DOHH2 (cell line): ENCODE measurements around the gene FUT6.

ENCODE experiments used
- H3F3A ChIP-seq: fragments of 200-600 bp; sonication (generic), shearing (Covaris generic); 2 replicates; pipeline ENCODE4 v1.6.0; 2016; ENCODE audit warnings: antibody characterized with exemption, mild to moderate bottlenecking; ENCODE audit not compliant: control insufficient read depth, insufficient read depth
- H3K27ac ChIP-seq: fragments of 200-600 bp; sonication (generic); 2 replicates; pipeline ENCODE4 v1.5.1; 2014; ENCODE audit warnings: low read depth, mild to moderate bottlenecking, low read length, moderate library complexity
- H3K27me3 ChIP-seq: fragments of 200-600 bp; sonication (generic); 2 replicates; pipeline ENCODE4 v1.6.1; 2014; ENCODE audit warnings: mild to moderate bottlenecking, low read length, mixed read lengths; ENCODE audit not compliant: control insufficient read depth
- H3K36me3 ChIP-seq: fragments of 200-600 bp; sonication (generic); 2 replicates; pipeline ENCODE4 v1.6.1; 2014; ENCODE audit warnings: mild to moderate bottlenecking, low read length, moderate library complexity, mixed read lengths; ENCODE audit not compliant: control insufficient read depth
- H3K4me1 ChIP-seq: fragments of 200-600 bp; sonication (generic); 2 replicates; pipeline ENCODE4 v1.6.1; 2014; ENCODE audit warnings: mild to moderate bottlenecking, low read length, mixed read lengths; ENCODE audit not compliant: control insufficient read depth
- H3K4me2 ChIP-seq: fragments of 200-600 bp; sonication (generic); 2 replicates; pipeline ENCODE4 v1.6.0; 2014; ENCODE audit warnings: mild to moderate bottlenecking, low read length, moderate library complexity
- H3K4me3 ChIP-seq: fragments of 200-600 bp; sonication (generic); 2 replicates; pipeline ENCODE4 v1.5.1; 2014; ENCODE audit warnings: mild to moderate bottlenecking, low read length, mixed read lengths
- H3K79me2 ChIP-seq: fragments of 200-600 bp; sonication (generic); 2 replicates; pipeline ENCODE4 v1.6.1; 2014; ENCODE audit warnings: mild to moderate bottlenecking, low read length, mixed read lengths; ENCODE audit not compliant: control insufficient read depth
- H3K9me2 ChIP-seq: fragments of 200-600 bp; sonication (generic); replicated peaks from 2 replicates; pipeline ENCODE4 v1.6.1; 2014; ENCODE audit warnings: mild to moderate bottlenecking, low read length, mixed read lengths; ENCODE audit not compliant: control insufficient read depth
- H3K9me3 ChIP-seq: fragments of 200-600 bp; sonication (generic); 2 replicates; pipeline ENCODE4 v1.6.1; 2014; ENCODE audit warnings: antibody characterized with exemption, low read length, mixed read lengths; ENCODE audit not compliant: control insufficient read depth, insufficient read depth
- H4K20me1 ChIP-seq: fragments of 200-600 bp; sonication (generic); 2 replicates; pipeline ENCODE4 v1.6.0; 2014; ENCODE audit warnings: low read depth, mild to moderate bottlenecking, antibody characterized with exemption, low read length, moderate library complexity; ENCODE audit not compliant: control insufficient read depth, insufficient read depth
- EZH2phosphoT487 ChIP-seq: fragments of 200-600 bp; sonication (generic); IDR thresholded peaks from 2 replicates; pipeline ENCODE4 v1.6.1; 2017; ENCODE audit warnings: borderline replicate concordance, mild to moderate bottlenecking, antibody characterized with exemption, low read length, moderate library complexity, mixed read lengths
- TF ChIP-seq, protein P1 (sequence below): fragments of 200-600 bp; sonication (generic); IDR thresholded peaks from one replicate; pipeline ENCODE4 v1.5.1; 2014; ENCODE audit warnings: antibody characterized with exemption, mild to moderate bottlenecking, low read depth, low read length; ENCODE audit not compliant: poor library complexity, severe bottlenecking

FUT6 gene

DNA sequence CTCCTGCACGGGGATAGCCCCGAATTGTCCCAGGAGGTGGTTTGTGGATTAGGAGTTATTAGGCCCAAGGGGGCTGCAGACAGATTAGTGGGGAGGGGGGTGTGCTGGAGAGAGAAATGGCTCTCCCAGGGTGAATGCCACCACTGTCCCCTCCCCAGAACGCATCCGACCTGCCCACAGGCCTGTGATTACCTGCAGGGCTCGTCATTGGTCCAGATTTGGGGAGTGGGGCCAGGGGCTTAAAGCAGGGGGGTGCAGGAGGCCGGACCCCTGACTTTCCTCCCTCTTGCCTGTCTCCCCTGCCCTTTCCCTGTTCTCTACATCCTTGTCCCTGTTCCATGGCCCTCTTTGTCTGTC lies 33.4 kb downstream of the FUT6 start:
- TF ChIP-seq, protein P1, sequence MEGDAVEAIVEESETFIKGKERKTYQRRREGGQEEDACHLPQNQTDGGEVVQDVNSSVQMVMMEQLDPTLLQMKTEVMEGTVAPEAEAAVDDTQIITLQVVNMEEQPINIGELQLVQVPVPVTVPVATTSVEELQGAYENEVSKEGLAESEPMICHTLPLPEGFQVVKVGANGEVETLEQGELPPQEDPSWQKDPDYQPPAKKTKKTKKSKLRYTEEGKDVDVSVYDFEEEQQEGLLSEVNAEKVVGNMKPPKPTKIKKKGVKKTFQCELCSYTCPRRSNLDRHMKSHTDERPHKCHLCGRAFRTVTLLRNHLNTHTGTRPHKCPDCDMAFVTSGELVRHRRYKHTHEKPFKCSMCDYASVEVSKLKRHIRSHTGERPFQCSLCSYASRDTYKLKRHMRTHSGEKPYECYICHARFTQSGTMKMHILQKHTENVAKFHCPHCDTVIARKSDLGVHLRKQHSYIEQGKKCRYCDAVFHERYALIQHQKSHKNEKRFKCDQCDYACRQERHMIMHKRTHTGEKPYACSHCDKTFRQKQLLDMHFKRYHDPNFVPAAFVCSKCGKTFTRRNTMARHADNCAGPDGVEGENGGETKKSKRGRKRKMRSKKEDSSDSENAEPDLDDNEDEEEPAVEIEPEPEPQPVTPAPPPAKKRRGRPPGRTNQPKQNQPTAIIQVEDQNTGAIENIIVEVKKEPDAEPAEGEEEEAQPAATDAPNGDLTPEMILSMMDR, result no peak
- no peak for TF ChIP-seq EZH2phosphoT487
- Histone ChIP-seq H3K4me3 (no peak overlapping the region), H3K4me1 (peaks cover 14% of the 10 kb centered on the region), H3K4me2 (no peak overlapping the region), H4K20me1 (no peaks in the 10 kb centered on the region), H3K9me3 (no peaks in the 10 kb centered on the region), H3K79me2 (no peaks in the 10 kb centered on the region), H3K36me3 (no peaks in the 10 kb centered on the region), H3F3A (no peaks in the 10 kb centered on the region), H3K27me3 (peaks cover 24% of the 10 kb centered on the region), H3K9me2 (no peaks in the 10 kb centered on the region), H3K27ac (no peak overlapping the region)

DNA sequence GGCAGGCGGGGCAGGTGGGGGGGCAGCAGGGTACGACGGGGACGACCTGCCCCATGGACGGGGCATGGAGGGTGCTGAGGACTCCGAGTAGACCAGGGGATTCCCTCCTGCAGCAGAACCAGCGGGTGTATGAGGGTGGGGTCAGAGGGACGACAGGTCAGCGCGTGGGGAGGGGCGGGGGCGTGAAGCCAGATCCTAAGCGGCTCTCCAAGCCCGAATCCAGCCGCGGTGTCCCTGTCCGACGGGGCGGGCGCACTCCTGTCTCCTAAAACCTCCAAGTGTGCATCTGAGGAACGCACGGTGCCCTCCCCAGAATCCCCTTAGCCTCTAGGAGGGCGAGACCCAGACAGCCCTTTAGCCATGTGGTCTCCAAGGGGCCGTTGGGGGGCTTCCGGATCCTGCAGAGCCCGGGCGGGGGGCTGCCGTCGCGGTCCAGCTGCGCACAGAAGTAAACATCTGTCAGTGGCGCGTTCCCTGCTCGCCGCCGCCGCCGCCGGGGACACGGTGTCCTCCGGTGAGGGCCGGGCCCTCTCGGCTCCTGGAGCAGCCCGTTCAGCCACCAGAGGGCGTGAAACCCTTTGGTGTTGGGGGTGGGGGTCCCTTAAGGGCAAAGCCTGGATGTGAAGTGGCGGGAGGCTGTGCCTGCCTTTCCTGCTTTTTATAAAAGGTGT lies 33.9 kb downstream of the FUT6 start:
- Histone ChIP-seq H3K36me3 (no peaks in the 10 kb centered on the region), H3K27ac (no peak overlapping the region), H3K9me2 (no peaks in the 10 kb centered on the region), H3K4me1 (peaks cover 14% of the 10 kb centered on the region), H3F3A (no peaks in the 10 kb centered on the region), H3K4me2 (no peak overlapping the region; the same call in 1 of the 2 replicates), H3K27me3 (peaks cover 24% of the 10 kb centered on the region), H3K9me3 (no peaks in the 10 kb centered on the region), H3K4me3 (no peak overlapping the region), H4K20me1 (no peaks in the 10 kb centered on the region), H3K79me2 (no peaks in the 10 kb centered on the region)
- peak; percentile 46; the same call in 1 of the 2 replicates for TF ChIP-seq EZH2phosphoT487
- TF ChIP-seq, protein P1, result peak; percentile 73

DNA sequence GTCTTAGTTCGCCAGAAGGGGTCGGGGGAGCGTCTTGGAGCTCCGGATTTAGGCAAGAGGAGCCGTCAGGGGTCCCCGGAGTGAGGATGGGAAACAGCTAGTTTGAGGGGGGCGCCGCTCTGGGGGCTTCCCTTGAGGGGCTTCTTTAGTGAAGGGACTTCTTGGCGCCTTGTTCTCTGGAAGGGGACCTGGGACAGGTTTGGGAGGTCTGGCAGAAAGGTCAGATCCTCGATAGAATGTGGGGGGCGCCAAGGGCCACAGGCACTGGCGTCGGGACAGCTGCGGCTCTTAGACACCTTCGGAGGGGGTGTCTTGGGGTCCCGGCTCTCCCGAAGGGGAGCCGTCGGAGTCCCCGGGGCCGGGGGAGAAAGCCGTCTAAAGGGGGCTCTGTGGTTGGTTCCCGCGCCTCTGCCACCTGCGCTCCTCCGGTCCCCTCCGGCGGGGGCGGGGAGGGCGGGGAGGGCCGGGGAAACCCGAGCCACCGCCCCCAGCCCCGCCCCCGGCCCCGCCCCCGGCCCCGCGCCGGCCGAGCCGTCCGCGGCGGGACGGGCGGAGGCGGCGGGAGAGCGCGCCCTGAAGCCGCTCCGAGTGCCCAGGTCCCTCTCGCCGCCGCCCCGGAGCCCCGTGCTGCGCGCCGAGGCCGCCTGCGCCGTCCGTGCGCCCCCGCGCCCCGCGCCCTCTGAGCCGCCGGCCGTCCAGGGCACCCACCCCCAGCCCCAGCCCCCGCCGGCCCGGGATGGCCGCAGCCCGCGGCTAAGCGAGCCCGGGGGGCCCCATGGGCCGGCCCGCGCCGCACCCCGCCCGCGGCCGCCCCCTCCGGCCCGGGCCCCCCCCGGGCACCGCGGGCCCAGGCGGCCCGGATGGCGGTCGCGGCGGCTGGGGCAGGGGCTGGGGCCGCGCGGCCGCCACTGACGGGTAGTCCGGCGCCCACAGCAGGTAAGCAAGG lies 34.7 kb downstream of the FUT6 start, which contains the start of gene NRTN:
Gene NRTN (plus strand): TSS at position 552 of the 946 bp plus-strand sequence. CDS start 19,099 bp downstream, outside the sequence.
- Histone ChIP-seq H3K4me3 (peak within 1 kb of the TSS; percentile 66), H3K79me2 (no peaks in the 10 kb centered on the region), H3K27ac (no peak within 1 kb of the TSS), H3K9me3 (no peaks in the 10 kb centered on the region), H3K9me2 (no peaks in the 10 kb centered on the region), H3K27me3 (peaks cover 24% of the 10 kb centered on the region), H3K4me2 (peak within 1 kb of the TSS; percentile 83), H3F3A (no peaks in the 10 kb centered on the region), H4K20me1 (no peaks in the 10 kb centered on the region), H3K4me1 (peaks cover 14% of the 10 kb centered on the region), H3K36me3 (no peaks in the 10 kb centered on the region)
- TF ChIP-seq, protein P1, result no peak
- TF ChIP-seq EZH2phosphoT487, result no peak
